ENCODE measurements around the gene ATCAY.

ATCAY gene

GRCh38 chr19:3898426-3898825 is 17.9 kb downstream of the ATCAY start:
- no peak for TF ChIP-seq CTCF (IDR thresholded peaks at IDR 0.05; ENCODE audit: extremely low read depth, insufficient read depth, missing control alignments)
- no peak for DNase-seq (ENCODE audit: low spot score)
- in situ Hi-C loops (cut with MboI; ENCODE audit: low pct_unique_long_range_greater_than_20kb, low sequenced_read_pairs, unreplicated experiment) = no loop called here

GRCh38 chr19:3899531-3900294 is 19.2 kb downstream of the ATCAY start:
- in situ Hi-C loops (cut with MboI; ENCODE audit: low pct_unique_long_range_greater_than_20kb, low sequenced_read_pairs, unreplicated experiment) = no loop called here
- no peak for TF ChIP-seq CTCF (IDR thresholded peaks at IDR 0.05; ENCODE audit: extremely low read depth, insufficient read depth, missing control alignments)
- DNase-seq (ENCODE audit: low spot score) = no peak

GRCh38 chr19:3902317-3902973 is 22.0 kb downstream of the ATCAY start:
- no peak for DNase-seq (ENCODE audit: low spot score)
- TF ChIP-seq CTCF (IDR thresholded peaks at IDR 0.05; ENCODE audit: extremely low read depth, insufficient read depth, missing control alignments) = no peak
- in situ Hi-C loops (cut with MboI; ENCODE audit: low pct_unique_long_range_greater_than_20kb, low sequenced_read_pairs, unreplicated experiment) = no loop called here

- DNase-seq (ENCODE audit: low spot score) = no peak
- in situ Hi-C loops (cut with MboI; ENCODE audit: low pct_unique_long_range_greater_than_20kb, low sequenced_read_pairs, unreplicated experiment) = no loop called here
- no peak for TF ChIP-seq CTCF (IDR thresholded peaks at IDR 0.05; ENCODE audit: extremely low read depth, insufficient read depth, missing control alignments)
Observed at GRCh38 chr19:3904233-3904632, 23.7 kb downstream of the ATCAY start.

GRCh38 chr19:3907626-3908265 is 27.3 kb downstream of the ATCAY start:
- in situ Hi-C loops (cut with MboI; ENCODE audit: low pct_unique_long_range_greater_than_20kb, low sequenced_read_pairs, unreplicated experiment) = no loop called here
- no peak for DNase-seq (ENCODE audit: low spot score)
- TF ChIP-seq CTCF (IDR thresholded peaks at IDR 0.05; ENCODE audit: extremely low read depth, insufficient read depth, missing control alignments) = no peak

GRCh38 chr19:3908266-3909054 is 28.0 kb downstream of the ATCAY start:
- in situ Hi-C loops (cut with MboI; ENCODE audit: low pct_unique_long_range_greater_than_20kb, low sequenced_read_pairs, unreplicated experiment) = no loop called here

More at GRCh38 chr19:3908266-3909054, 28.0 kb downstream of the ATCAY start:
- TF ChIP-seq CTCF (IDR thresholded peaks at IDR 0.05; ENCODE audit: extremely low read depth, insufficient read depth, missing control alignments) = no peak
- no peak for DNase-seq (ENCODE audit: low spot score)

Data from GM13977 (cell line).